Endothelial cell of umbilical vein (primary cell): ENCODE data around the gene JARID2. TPM values are rescaled to one million over a fixed set of nuclear protein-coding genes. Genes with fewer than 3 reads are reported as not detected.

Experiments
- BruUV-seq: library from RNA; stranded (reverse); fragments of 400-500 nt; replicated peaks from 2 replicates; lab custom pipeline; 2021; lab: Mats Ljungman, UMichigan
- CTCF ChIA-PET: fragments of 300-600, 350-600 bp; sonication (Branson Sonifier 250); formaldehyde crosslinking; loops from one replicate; lab custom pipeline; 2021; ENCODE audit warnings: antibody characterized with exemption, inconsistent platforms; lab: Charles Lee
- POLR2A ChIA-PET: fragments of 300-600, 350-600 bp; sonication (Branson Sonifier 250); formaldehyde crosslinking; loops from one replicate; lab custom pipeline; 2021; ENCODE audit warnings: antibody characterized with exemption, inconsistent platforms; lab: Charles Lee
- DNase-seq: peaks from one replicate; pipeline ENCODE4 v3.0.0-alpha.2; 2011; ENCODE audit warnings: low read depth, low spot score
- FAIRE-seq: peaks from 2 replicates; lab custom pipeline; 2011; peaks lifted over from hg19 to GRCh38; lab: Jason Lieb, UNC
- H2AFZ ChIP-seq: 2 replicates; pipeline ENCODE4 v1.6.0; 2012; ENCODE audit warnings: low read depth, low read length, control low read depth, inconsistent platforms
- H3K27ac ChIP-seq: 2 replicates; pipeline ENCODE4 v1.5.1; 2011; ENCODE audit warnings: low read depth, mild to moderate bottlenecking, control low read depth, low read length, moderate library complexity; ENCODE audit not compliant: insufficient read depth
- H3K27me3 ChIP-seq, 2 experiments: 2 replicates each; pipeline versions ENCODE4 v1.6.0 to v1.6.1; 2011; ENCODE audit warnings: low read length in 2 of 2, mixed read lengths in 1 of 2; ENCODE audit not compliant: control insufficient read depth in 2 of 2, insufficient read depth in 2 of 2
- H3K36me3 ChIP-seq, 2 experiments: 2 replicates in 1 of 2; 3 replicates in 1 of 2; pipeline ENCODE4 v1.5.1; 2011; ENCODE audit warnings: low read length in 2 of 2, mild to moderate bottlenecking in 1 of 2, moderate library complexity in 1 of 2; ENCODE audit not compliant: control insufficient read depth in 2 of 2, insufficient read depth in 2 of 2; ENCODE audit errors: extremely low read depth in 1 of 2
- H3K4me1 ChIP-seq: 3 replicates; pipeline ENCODE4 v1.5.1; 2011; ENCODE audit warnings: mild to moderate bottlenecking, low read length; ENCODE audit not compliant: control insufficient read depth, insufficient read depth; ENCODE audit errors: extremely low read depth
- H3K4me2 ChIP-seq: 2 replicates; pipeline ENCODE4 v1.6.1; 2011; ENCODE audit warnings: low read length, control low read depth, mixed read lengths; ENCODE audit not compliant: insufficient read depth
- H3K4me3 ChIP-seq, 3 experiments: fragments of 200-600 bp in 1 of 3; sonication (generic), shearing (Covaris generic) in 1 of 3; replicated peaks in 1 of 3; 2 replicates each; pipeline ENCODE4 v1.5.1; 2011 to 2016; ENCODE audit warnings: control low read depth in 3 of 3, low read length in 3 of 3, mild to moderate bottlenecking in 2 of 3, inconsistent platforms in 1 of 3, low read depth in 1 of 3, moderate library complexity in 1 of 3; ENCODE audit not compliant: insufficient read depth in 1 of 3
- H3K79me2 ChIP-seq: 2 replicates; pipeline ENCODE4 v1.6.0; 2012; ENCODE audit warnings: low read length, inconsistent platforms; ENCODE audit not compliant: control insufficient read depth, insufficient read depth
- H3K9ac ChIP-seq: replicated peaks from 2 replicates; pipeline ENCODE3; 2011; ENCODE audit warnings: low read length, control low read depth; ENCODE audit not compliant: insufficient read depth; ENCODE audit errors: extremely low read depth
- H3K9me1 ChIP-seq: replicated peaks from 3 replicates; pipeline ENCODE4 v1.6.0; 2011; ENCODE audit warnings: mild to moderate bottlenecking, low read length; ENCODE audit not compliant: control insufficient read depth, insufficient read depth; ENCODE audit errors: extremely low read depth
- H3K9me3 ChIP-seq: replicated peaks from 2 replicates; pipeline ENCODE4 v1.5.1; 2012; ENCODE audit warnings: low read length, inconsistent platforms; ENCODE audit not compliant: control insufficient read depth, insufficient read depth
- H4K20me1 ChIP-seq: replicated peaks from 2 replicates; pipeline ENCODE3; 2011; ENCODE audit warnings: mild to moderate bottlenecking, low read length; ENCODE audit not compliant: control insufficient read depth, insufficient read depth; ENCODE audit errors: extremely low read depth
- EZH2 ChIP-seq: IDR thresholded peaks from 2 replicates; pipeline ENCODE4 v1.6.1; 2012; ENCODE audit warnings: borderline replicate concordance, low read depth, mild to moderate bottlenecking, moderate library complexity, low read length, inconsistent platforms; ENCODE audit not compliant: severe bottlenecking
- GATA2 ChIP-seq: IDR thresholded peaks from 2 replicates; pipeline ENCODE4 v1.7.0; 2011; ENCODE audit warnings: low read depth, mild to moderate bottlenecking, moderate library complexity, mixed read lengths, low read length; ENCODE audit not compliant: insufficient read length, insufficient read depth
- JUN ChIP-seq: IDR thresholded peaks from 2 replicates; pipeline ENCODE4 v1.6.1; 2011; ENCODE audit warnings: borderline replicate concordance, low read depth; ENCODE audit not compliant: insufficient read length, insufficient read depth
- MYC ChIP-seq: IDR thresholded peaks from one replicate; pipeline ENCODE4 v1.6.1; 2011; ENCODE audit warnings: mild to moderate bottlenecking, low read depth, low read length
- POLR2A ChIP-seq: IDR thresholded peaks from 2 replicates; pipeline ENCODE4 v1.6.1; 2012; ENCODE audit warnings: low read depth, mild to moderate bottlenecking, control low read depth, low read length
- POLR2AphosphoS5 ChIP-seq: IDR thresholded peaks from 2 replicates; pipeline ENCODE4 v1.6.1; 2012; ENCODE audit warnings: low read depth, mild to moderate bottlenecking, control low read depth, low read length, moderate library complexity; ENCODE audit not compliant: insufficient read depth
- dilution Hi-C: fragments of 300-500 bp; cut with MboI; formaldehyde crosslinking; loops from one replicate; pipeline ENCODE4 v1.15.0; 2019; ENCODE audit warnings: low sequenced_read_pairs; ENCODE audit not compliant: extremely low pct_ligation_motif_present
- intact Hi-C: fragments of 100-400 bp; cut with micrococcal nuclease; formaldehyde crosslinking; loops from one replicate; pipeline ENCODE4 v1.10.0; 2022
- polyA plus RNA-seq, 4 experiments: library from polyadenylated mRNA; depleted of rRNA in 3 of 4; stranded (reverse) in 3 of 4; unstranded in 1 of 4; fragments of >200 nt; gene quantifications; 2 replicates each; pipeline versions ENCODE4 v1.2.1 to v1.2.3, GENCODE V29; 2011 to 2012; ENCODE audit warnings: missing spikeins in 1 of 4
- total RNA-seq: library from RNA; stranded (reverse); gene quantifications from 2 replicates; pipeline ENCODE4 v1.2.3, GENCODE V29; 2021
- TF ChIP-seq, protein P1 (sequence below), 2 donors: IDR thresholded peaks; 1 replicate in 1 of 2; 2 replicates in 1 of 2; pipeline ENCODE4 v1.5.1; 2011; ENCODE audit warnings: low read length in 2 of 2, mild to moderate bottlenecking in 2 of 2, moderate library complexity in 2 of 2, control low read depth in 1 of 2, inconsistent platforms in 1 of 2, low read depth in 1 of 2; ENCODE audit not compliant: insufficient read depth in 1 of 2; ENCODE audit errors: extremely low read depth in 1 of 2

JARID2 gene
- total and polyA plus RNA-seq, 2 donors (not counting 3 experiments of a cell fraction or from before 2014, with no cell fraction given), result 2.9 to 10.6 TPM

DNA sequence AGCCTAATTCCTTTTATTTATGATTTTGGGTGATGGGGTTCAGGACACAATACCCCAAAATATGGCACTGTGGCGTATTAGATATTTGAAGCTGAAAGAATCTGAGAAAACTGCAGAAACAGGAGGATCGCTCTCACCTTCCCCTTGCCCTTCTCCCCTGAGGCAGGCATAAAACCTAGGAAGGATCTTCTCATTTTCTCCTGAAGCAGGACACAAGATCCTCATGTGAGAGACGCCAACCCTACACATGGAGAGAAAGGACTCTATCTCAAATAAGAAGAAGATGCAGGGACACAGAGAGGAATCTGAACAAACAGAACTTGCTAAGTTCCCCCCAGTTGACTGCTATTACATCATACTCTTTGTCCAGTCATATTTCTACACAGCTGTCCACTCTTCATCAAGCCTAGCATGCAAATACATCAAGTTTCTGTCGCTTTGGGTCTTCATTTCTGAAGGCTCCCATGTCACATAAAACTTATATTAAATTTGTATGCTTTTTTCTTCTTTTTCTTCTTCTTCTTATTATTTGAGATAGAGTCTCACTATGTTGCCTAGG lies 307.9 kb downstream of the JARID2 start:
- Histone ChIP-seq H3K4me1 (peaks cover 32% of the 10 kb centered on the region), H3K27me3 (no peaks in the 10 kb centered on the region), H3K4me3 (no peak overlapping the region), H3K4me2 (no peak overlapping the region), H2AFZ (no peak overlapping the region), H4K20me1 (no peaks in the 10 kb centered on the region), H3K79me2 (no peaks in the 10 kb centered on the region), H3K9me1 (no peaks in the 10 kb centered on the region), H3K9ac (no peak overlapping the region), H3K36me3 (no peaks in the 10 kb centered on the region), H3K27ac (no peak overlapping the region), H3K9me3 (no peaks in the 10 kb centered on the region)
- DNase-seq (no peak), FAIRE-seq (no peak)
- CTCF ChIA-PET, result interaction anchor here (2.1 kb wide), 1 partner anchor 69 kb away, joined by 6 read pairs; no protein-coding TSS in a partner anchor
- no TSS peak for BruUV-seq
- TF ChIP-seq EZH2 (no peak), POLR2A (no peak), POLR2AphosphoS5 (no peak), GATA2 (no peak), JUN (no peak), MYC (no peak)
- TF ChIP-seq, protein P1, sequence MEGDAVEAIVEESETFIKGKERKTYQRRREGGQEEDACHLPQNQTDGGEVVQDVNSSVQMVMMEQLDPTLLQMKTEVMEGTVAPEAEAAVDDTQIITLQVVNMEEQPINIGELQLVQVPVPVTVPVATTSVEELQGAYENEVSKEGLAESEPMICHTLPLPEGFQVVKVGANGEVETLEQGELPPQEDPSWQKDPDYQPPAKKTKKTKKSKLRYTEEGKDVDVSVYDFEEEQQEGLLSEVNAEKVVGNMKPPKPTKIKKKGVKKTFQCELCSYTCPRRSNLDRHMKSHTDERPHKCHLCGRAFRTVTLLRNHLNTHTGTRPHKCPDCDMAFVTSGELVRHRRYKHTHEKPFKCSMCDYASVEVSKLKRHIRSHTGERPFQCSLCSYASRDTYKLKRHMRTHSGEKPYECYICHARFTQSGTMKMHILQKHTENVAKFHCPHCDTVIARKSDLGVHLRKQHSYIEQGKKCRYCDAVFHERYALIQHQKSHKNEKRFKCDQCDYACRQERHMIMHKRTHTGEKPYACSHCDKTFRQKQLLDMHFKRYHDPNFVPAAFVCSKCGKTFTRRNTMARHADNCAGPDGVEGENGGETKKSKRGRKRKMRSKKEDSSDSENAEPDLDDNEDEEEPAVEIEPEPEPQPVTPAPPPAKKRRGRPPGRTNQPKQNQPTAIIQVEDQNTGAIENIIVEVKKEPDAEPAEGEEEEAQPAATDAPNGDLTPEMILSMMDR (IDR thresholded peaks at IDR 0.05; ENCODE audit: extremely low read depth in 1 of 2, insufficient read depth in 1 of 2, low read depth in 1 of 2, low read length in 2 of 2), result no peak
- dilution Hi-C loops (no loop called here), intact Hi-C loops (loop anchor here (2.0 to 10.0 kb wide), 4 partner anchors 52 to 651 kb away; partner anchors contain the start of gene JARID2)
- POLR2A ChIA-PET, result no interaction called here
